HCT116 (cell line): ENCODE measurements around the gene ADPRHL1. TPM values are rescaled to one million over a fixed set of nuclear protein-coding genes. Genes with fewer than 3 reads are reported as not detected.

ENCODE experiments used
- ATAC-seq: fragments of 200-7000 bp; cut with Tn5 transposase; 2 replicates; pipeline ENCODE4 v1.9.1; 2020; ENCODE audit warnings: mild to moderate bottlenecking, moderate library complexity
- BruUV-seq: library from RNA; stranded (reverse); fragments of 400-500 nt; replicated peaks from 2 replicates; lab custom pipeline; 2021; lab: Mats Ljungman, UMichigan
- CTCF ChIA-PET: fragments of 300-600 bp; sonication (Branson Sonifier 250); formaldehyde crosslinking; loops from one replicate; lab custom pipeline; 2021; ENCODE audit warnings: antibody characterized with exemption; lab: Charles Lee
- POLR2A ChIA-PET: fragments of 300-600, 350-600 bp; sonication (Branson Sonifier 250); formaldehyde crosslinking; loops from one replicate; lab custom pipeline; 2021; ENCODE audit warnings: antibody characterized with exemption; lab: Charles Lee
- RAD21 ChIA-PET, 2 experiments: fragments of 300-600 bp; sonication (Branson Sonifier 250); formaldehyde crosslinking; loops; one replicate each; lab custom pipeline; 2023; ENCODE audit warnings: low total read pairs in 2 of 2; ENCODE audit not compliant: uncharacterized antibody in 2 of 2, unreplicated experiment in 2 of 2, low non-redundant PET in 1 of 2; lab: Charles Lee
- DNase-seq: peaks from one replicate; pipeline ENCODE4 v3.0.0-alpha.2; 2010; ENCODE audit warnings: low read depth, low spot score
- H2AFZ ChIP-seq: fragments of 200-600 bp; shearing (Covaris generic), sonication (generic); 2 replicates; pipeline ENCODE4 v1.6.1; 2017; ENCODE audit warnings: low read depth, mixed run types, mixed read lengths, antibody characterized with exemption, low read length; ENCODE audit not compliant: poor library complexity, severe bottlenecking
- H3K27ac ChIP-seq: 2 replicates; pipeline ENCODE4 v1.5.1; 2012; ENCODE audit warnings: low read depth, low read length
- H3K27me3 ChIP-seq: fragments of 200-600 bp; sonication (generic); 2 replicates; pipeline ENCODE4 v1.6.1; 2016; ENCODE audit warnings: mixed run types, low read length, mixed read lengths; ENCODE audit not compliant: insufficient read depth
- H3K36me3 ChIP-seq, 2 experiments: fragments of 200-500 bp in 1 of 2; fragments of 200-600 bp in 1 of 2; sonication (Bioruptor generic) in 1 of 2; sonication (generic) in 1 of 2; 2 replicates each; pipeline versions ENCODE4 v1.5.1 to v1.6.1; 2014 to 2016; ENCODE audit warnings: low read length in 2 of 2, inconsistent platforms in 1 of 2, mixed read lengths in 1 of 2, mixed run types in 1 of 2; ENCODE audit not compliant: insufficient read depth in 2 of 2, control insufficient read depth in 1 of 2
- H3K4me1 ChIP-seq, 2 experiments: fragments of 200-600 bp in 1 of 2; sonication (generic) in 1 of 2; 2 replicates each; pipeline versions ENCODE4 v1.5.1 to v1.6.1; 2012 to 2017; ENCODE audit warnings: low read length in 2 of 2, inconsistent platforms in 1 of 2, mild to moderate bottlenecking in 1 of 2, mixed read lengths in 1 of 2, mixed run types in 1 of 2, moderate library complexity in 1 of 2; ENCODE audit not compliant: insufficient read depth in 2 of 2, control insufficient read depth in 1 of 2
- H3K4me2 ChIP-seq: fragments of 200-600 bp; sonication (generic); 2 replicates; pipeline ENCODE4 v1.6.1; 2017; ENCODE audit warnings: mixed run types, low read length, mixed read lengths
- H3K4me3 ChIP-seq, 2 experiments: fragments of 200-600 bp in 1 of 2; sonication (generic) in 1 of 2; replicated peaks in 1 of 2; 2 replicates each; pipeline ENCODE4 v1.5.1; 2011 to 2016; ENCODE audit warnings: low read length in 2 of 2, control low read depth in 1 of 2, low read depth in 1 of 2, mild to moderate bottlenecking in 1 of 2, mixed read lengths in 1 of 2, mixed run types in 1 of 2
- H3K79me2 ChIP-seq: fragments of 200-600 bp; sonication (generic); 2 replicates; pipeline ENCODE4 v1.6.1; 2017; ENCODE audit warnings: mild to moderate bottlenecking, mixed run types, low read length, moderate library complexity, mixed read lengths; ENCODE audit not compliant: insufficient read depth
- H3K9ac ChIP-seq: fragments of 200-600 bp; sonication (generic); 2 replicates; pipeline ENCODE4 v1.6.1; 2016; ENCODE audit warnings: low read length, mixed read lengths
- H3K9me2 ChIP-seq: fragments of 200-600 bp; sonication (generic), shearing (Covaris generic); 2 replicates; pipeline ENCODE4 v1.6.1; 2017; ENCODE audit warnings: mixed run types, mild to moderate bottlenecking, moderate library complexity; ENCODE audit not compliant: insufficient read depth
- H3K9me3 ChIP-seq, 2 experiments: fragments of 200-500 bp in 1 of 2; fragments of 200-600 bp in 1 of 2; sonication (Bioruptor generic) in 1 of 2; sonication (generic) in 1 of 2; 2 replicates each; pipeline ENCODE4 v1.6.1; 2014 to 2017; ENCODE audit warnings: low read length in 2 of 2, mixed read lengths in 2 of 2, inconsistent platforms in 1 of 2, low read depth in 1 of 2, mild to moderate bottlenecking in 1 of 2, mixed run types in 1 of 2, moderate library complexity in 1 of 2; ENCODE audit not compliant: control insufficient read depth in 1 of 2, insufficient read depth in 1 of 2
- H4K20me1 ChIP-seq: fragments of 200-600 bp; sonication (generic), shearing (Covaris generic); 2 replicates; pipeline ENCODE4 v1.6.1; 2017; ENCODE audit warnings: mixed run types, mild to moderate bottlenecking, moderate library complexity; ENCODE audit not compliant: insufficient read depth
- CBX3 ChIP-seq: IDR thresholded peaks from 2 replicates; pipeline ENCODE4 v1.6.1; 2012; ENCODE audit warnings: low read depth
- CEBPB ChIP-seq: IDR thresholded peaks from 2 replicates; pipeline ENCODE4 v1.6.1; 2012; ENCODE audit warnings: low read depth
- EGR1 ChIP-seq: IDR thresholded peaks from 2 replicates; pipeline ENCODE4 v1.6.1; 2012; ENCODE audit warnings: low read depth
- EZH2phosphoT487 ChIP-seq: fragments of 200-600 bp; IDR thresholded peaks from 2 replicates; pipeline ENCODE4 v1.6.1; 2018; ENCODE audit warnings: antibody characterized with exemption, borderline replicate concordance
- FOSL1 ChIP-seq: IDR thresholded peaks from 2 replicates; pipeline ENCODE4 v1.6.1; 2012; ENCODE audit warnings: low read depth
- POLR2A ChIP-seq: IDR thresholded peaks from 2 replicates; pipeline ENCODE4 v1.7.0; 2011; ENCODE audit warnings: borderline replicate concordance; ENCODE audit not compliant: insufficient read depth, insufficient read length; ENCODE audit errors: extremely low read depth
- SP1 ChIP-seq: IDR thresholded peaks from 2 replicates; pipeline ENCODE4 v1.6.1; 2012; ENCODE audit warnings: low read depth
- TCF7L2 ChIP-seq: IDR thresholded peaks from 2 replicates; pipeline ENCODE4 v1.7.0; 2011; ENCODE audit warnings: borderline replicate concordance, inconsistent platforms; ENCODE audit not compliant: insufficient read depth, insufficient read length; ENCODE audit errors: extremely low read depth
- YY1 ChIP-seq: IDR thresholded peaks from 2 replicates; pipeline ENCODE4 v1.6.1; 2011; ENCODE audit warnings: low read length, low read depth, moderate library complexity, mild to moderate bottlenecking; ENCODE audit not compliant: insufficient replicate concordance; ENCODE audit errors: extremely low read depth
- ZFX ChIP-seq: fragments of 450-650 bp; IDR thresholded peaks from 2 replicates; pipeline ENCODE4 v1.6.1; 2017
- intact Hi-C: fragments of 100-400 bp; cut with micrococcal nuclease; formaldehyde crosslinking; loops from 2 replicates; pipeline ENCODE4 v1.10.0; 2022
- total RNA-seq: library from RNA; stranded (reverse); gene quantifications from one replicate; pipeline ENCODE4 v1.2.1, GENCODE V29; 2021; ENCODE audit not compliant: unreplicated experiment
- TF ChIP-seq, protein P1 (sequence below): IDR thresholded peaks from 2 replicates; pipeline ENCODE4 v1.6.1; 2012
- TF ChIP-seq, protein P2 (sequence below), 3 experiments: fragments of 200-600 bp in 1 of 3; sonication (generic) in 1 of 3; IDR thresholded peaks in 2 of 3; conservative IDR thresholded peaks in 1 of 3; 2 replicates each; pipeline ENCODE4 v1.5.1; 2012 to 2017; ENCODE audit warnings: low read depth in 2 of 3, low read length in 2 of 3, antibody characterized with exemption in 1 of 3, borderline replicate concordance in 1 of 3, control low read depth in 1 of 3, mild to moderate bottlenecking in 1 of 3, mixed read lengths in 1 of 3, mixed run types in 1 of 3, moderate library complexity in 1 of 3; ENCODE audit not compliant: insufficient read depth in 1 of 3

Gene ADPRHL1
- total RNA-seq, 1 experiment from 2014 or later = 12.6 TPM

DNA sequence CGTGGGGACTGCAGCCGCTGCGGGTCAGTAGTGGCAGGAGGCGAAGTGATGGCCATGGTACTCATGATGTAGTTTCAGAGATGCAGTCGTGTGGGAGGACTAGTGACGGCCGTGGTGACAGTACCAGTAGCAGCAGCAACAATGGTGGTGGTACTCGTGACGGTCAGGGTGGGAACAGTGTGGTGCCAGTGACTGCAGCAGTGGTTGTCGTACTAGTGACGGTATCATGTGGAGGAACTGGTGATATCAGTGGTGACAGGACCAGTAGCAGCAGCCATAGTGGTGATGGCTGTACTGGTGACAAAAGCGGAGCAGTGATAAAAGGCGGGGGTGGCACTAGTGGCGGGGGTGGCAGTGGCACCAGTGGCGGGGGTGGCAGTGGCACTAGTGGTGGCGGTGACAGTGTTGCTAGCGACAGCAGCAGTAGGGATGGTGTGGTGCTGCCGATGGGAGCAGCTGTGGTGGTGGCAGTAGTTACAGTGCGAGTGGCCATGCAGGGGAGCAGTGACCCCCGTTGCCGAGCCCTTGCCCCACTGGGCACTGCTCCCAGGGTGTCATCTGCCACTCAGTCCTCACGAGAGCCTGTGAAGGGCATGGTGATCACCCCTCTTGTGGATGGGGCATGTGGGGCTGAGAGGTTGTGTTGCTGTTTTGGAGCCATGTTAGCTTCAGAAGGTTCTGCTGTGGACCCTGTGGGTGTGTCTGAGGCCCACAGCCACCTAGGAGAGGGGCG, 22.7 kb downstream of the ADPRHL1 start:
- ATAC-seq = no peak
- RAD21 ChIA-PET = no interaction called here
- intact Hi-C loops = no loop called here
- TF ChIP-seq EGR1 (no peak), EZH2phosphoT487 (no peak), ZFX (no peak), CBX3 (no peak), SP1 (no peak), FOSL1 (no peak), YY1 (no peak), CEBPB (no peak), TCF7L2 (no peak), POLR2A (no peak)
- TF ChIP-seq, protein P1, sequence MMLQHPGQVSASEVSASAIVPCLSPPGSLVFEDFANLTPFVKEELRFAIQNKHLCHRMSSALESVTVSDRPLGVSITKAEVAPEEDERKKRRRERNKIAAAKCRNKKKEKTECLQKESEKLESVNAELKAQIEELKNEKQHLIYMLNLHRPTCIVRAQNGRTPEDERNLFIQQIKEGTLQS = no peak
- TF ChIP-seq, protein P2, sequence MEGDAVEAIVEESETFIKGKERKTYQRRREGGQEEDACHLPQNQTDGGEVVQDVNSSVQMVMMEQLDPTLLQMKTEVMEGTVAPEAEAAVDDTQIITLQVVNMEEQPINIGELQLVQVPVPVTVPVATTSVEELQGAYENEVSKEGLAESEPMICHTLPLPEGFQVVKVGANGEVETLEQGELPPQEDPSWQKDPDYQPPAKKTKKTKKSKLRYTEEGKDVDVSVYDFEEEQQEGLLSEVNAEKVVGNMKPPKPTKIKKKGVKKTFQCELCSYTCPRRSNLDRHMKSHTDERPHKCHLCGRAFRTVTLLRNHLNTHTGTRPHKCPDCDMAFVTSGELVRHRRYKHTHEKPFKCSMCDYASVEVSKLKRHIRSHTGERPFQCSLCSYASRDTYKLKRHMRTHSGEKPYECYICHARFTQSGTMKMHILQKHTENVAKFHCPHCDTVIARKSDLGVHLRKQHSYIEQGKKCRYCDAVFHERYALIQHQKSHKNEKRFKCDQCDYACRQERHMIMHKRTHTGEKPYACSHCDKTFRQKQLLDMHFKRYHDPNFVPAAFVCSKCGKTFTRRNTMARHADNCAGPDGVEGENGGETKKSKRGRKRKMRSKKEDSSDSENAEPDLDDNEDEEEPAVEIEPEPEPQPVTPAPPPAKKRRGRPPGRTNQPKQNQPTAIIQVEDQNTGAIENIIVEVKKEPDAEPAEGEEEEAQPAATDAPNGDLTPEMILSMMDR (IDR thresholded peaks at IDR 0.05 in 2 of 3, conservative IDR thresholded peaks at IDR 0.05 in 1 of 3; ENCODE audit: borderline replicate concordance in 1 of 3, insufficient read depth in 1 of 3, low read depth in 2 of 3, low read length in 2 of 3) = no peak
- Histone ChIP-seq H3K4me2 (no peak overlapping the region), H4K20me1 (no peaks in the 10 kb centered on the region), H3K4me1 (no peaks in the 10 kb centered on the region), H3K36me3 (no peaks in the 10 kb centered on the region), H3K27me3 (no peaks in the 10 kb centered on the region), H3K9me3 (no peaks in the 10 kb centered on the region), H3K9me2 (no peaks in the 10 kb centered on the region), H3K4me3 (no peak overlapping the region), H3K79me2 (no peaks in the 10 kb centered on the region), H3K9ac (no peak overlapping the region), H2AFZ (no peak overlapping the region), H3K27ac (no peak overlapping the region)
- BruUV-seq = no TSS peak
- CTCF ChIA-PET = no interaction called here
- POLR2A ChIA-PET = no interaction called here
- no peak for DNase-seq
